Activated CD8-positive, alpha-beta T cell treated with anti-CD3 and anti-CD28 coated beads for 36 hours (primary cell): ENCODE data around the gene IQCK. TPM values are rescaled to one million over a fixed set of nuclear protein-coding genes. Genes with fewer than 3 reads are reported as not detected.

Experiments
- ATAC-seq: fragments of 200-7000 bp; cut with Tn5 transposase; one replicate; pipeline ENCODE4 v1.10.0; 2021; ENCODE audit warnings: mild to moderate bottlenecking, moderate library complexity
- CTCF ChIA-PET: fragments of 350-600 bp; sonication (Branson Sonifier 250); formaldehyde crosslinking; loops from one replicate; lab custom pipeline; 2021; ENCODE audit warnings: antibody characterized with exemption; lab: Charles Lee
- POLR2A ChIA-PET: fragments of 350-600 bp; sonication (Branson Sonifier 250); formaldehyde crosslinking; loops from one replicate; lab custom pipeline; 2021; ENCODE audit warnings: antibody characterized with exemption; lab: Charles Lee
- DNase-seq: peaks from one replicate; pipeline ENCODE4 v3.0.0-alpha.2; 2020
- H3K27ac Mint-ChIP-seq: one replicate; pipeline ENCODE4 v1.8.0; 2021; ENCODE audit warnings: mild to moderate bottlenecking, mixed read lengths
- H3K27me3 Mint-ChIP-seq: one replicate; pipeline ENCODE4 v1.8.0; 2021; ENCODE audit warnings: mixed read lengths
- H3K36me3 Mint-ChIP-seq: one replicate; pipeline ENCODE4 v1.8.0; 2021; ENCODE audit warnings: low read depth, mixed read lengths
- H3K4me1 Mint-ChIP-seq: one replicate; pipeline ENCODE4 v1.8.0; 2021; ENCODE audit warnings: low read depth, mixed read lengths
- H3K4me3 Mint-ChIP-seq: one replicate; pipeline ENCODE4 v1.8.0; 2021; ENCODE audit warnings: mild to moderate bottlenecking, moderate library complexity, mixed read lengths
- H3K9me3 Mint-ChIP-seq: one replicate; pipeline ENCODE4 v1.8.0; 2021; ENCODE audit warnings: mixed read lengths
- CTCF ChIP-seq: fragments of 200-600 bp; IDR thresholded peaks from one replicate; pipeline ENCODE4 v1.8.0; 2022; ENCODE audit warnings: antibody characterized with exemption, mild to moderate bottlenecking
- intact Hi-C: fragments of 100-400 bp; cut with micrococcal nuclease; formaldehyde crosslinking; loops from one replicate; pipeline ENCODE4 v1.10.0; 2022
- total RNA-seq, 2 experiments: library from RNA; stranded (reverse); gene quantifications; one replicate each; pipeline ENCODE4 v1.2.3, GENCODE V29; 2021

The IQCK gene
- total RNA-seq, 2 experiments from 2014 or later, result 1.7 to 3.5 TPM

GRCh38 chr16:19776565-19776964 is 58.5 kb downstream of the IQCK start:
- Mint-ChIP-seq H3K9me3 (no peaks in the 10 kb centered on the region), H3K4me1 (no peaks in the 10 kb centered on the region), H3K27me3 (no peaks in the 10 kb centered on the region), H3K4me3 (no peak overlapping the region), H3K27ac (no peak overlapping the region), H3K36me3 (no peaks in the 10 kb centered on the region)
- DNase-seq, result no peak
- POLR2A ChIA-PET, result no interaction called here
- TF ChIP-seq CTCF, result no peak
- CTCF ChIA-PET, result no interaction called here
- intact Hi-C loops, result no loop called here
- no peak for ATAC-seq

GRCh38 chr16:19780321-19780720 is 62.2 kb downstream of the IQCK start:
- no peaks in the 10 kb centered on the region for H3K27me3 Mint-ChIP-seq
- TF ChIP-seq CTCF, result no peak
- POLR2A ChIA-PET, result no interaction called here
- CTCF ChIA-PET, result no interaction called here
- intact Hi-C loops, result no loop called here
- H3K27ac Mint-ChIP-seq, result no peak overlapping the region
- no peak for ATAC-seq
- no peaks in the 10 kb centered on the region for H3K36me3 Mint-ChIP-seq
- no peak overlapping the region for H3K4me3 Mint-ChIP-seq
- H3K9me3 Mint-ChIP-seq, result no peaks in the 10 kb centered on the region
- no peaks in the 10 kb centered on the region for H3K4me1 Mint-ChIP-seq
- DNase-seq, result no peak

- no peaks in the 10 kb centered on the region for H3K4me1 Mint-ChIP-seq
- POLR2A ChIA-PET, result interaction anchor here (0.6 kb wide), 1 partner anchor 47 kb away, joined by 5 read pairs; no protein-coding TSS in a partner anchor
- no peaks in the 10 kb centered on the region for H3K27me3 Mint-ChIP-seq
- H3K36me3 Mint-ChIP-seq, result no peaks in the 10 kb centered on the region
- no peak for DNase-seq
- CTCF ChIA-PET, result no interaction called here
- no peak overlapping the region for H3K27ac Mint-ChIP-seq
- intact Hi-C loops, result no loop called here
- no peak for ATAC-seq
- H3K9me3 Mint-ChIP-seq, result no peaks in the 10 kb centered on the region
- H3K4me3 Mint-ChIP-seq, result no peak overlapping the region
- no peak for TF ChIP-seq CTCF
These were observed 63.2 kb downstream of the IQCK start for GRCh38 chr16:19781226-19781625.

- Mint-ChIP-seq H3K9me3 (no peaks in the 10 kb centered on the region), H3K4me3 (no peak overlapping the region), H3K4me1 (no peaks in the 10 kb centered on the region), H3K27me3 (no peaks in the 10 kb centered on the region), H3K27ac (no peak overlapping the region), H3K36me3 (no peaks in the 10 kb centered on the region)
- TF ChIP-seq CTCF, result no peak
- intact Hi-C loops, result no loop called here
- ChIA-PET CTCF (no interaction called here), POLR2A (no interaction called here)
- no peak for DNase-seq
- no peak for ATAC-seq
These were observed 65.5 kb downstream of the IQCK start for GRCh38 chr16:19783363-19784182.

GRCh38 chr16:19784183-19784736 is 66.2 kb downstream of the IQCK start:
- Mint-ChIP-seq H3K36me3 (no peaks in the 10 kb centered on the region), H3K4me1 (no peaks in the 10 kb centered on the region), H3K9me3 (no peaks in the 10 kb centered on the region), H3K27me3 (no peaks in the 10 kb centered on the region), H3K27ac (no peak overlapping the region), H3K4me3 (no peak overlapping the region)
- POLR2A ChIA-PET, result no interaction called here
- intact Hi-C loops, result no loop called here
- no peak for DNase-seq
- ATAC-seq, result no peak
- CTCF ChIA-PET, result no interaction called here
- no peak for TF ChIP-seq CTCF
